Measurements from ENCODE around the gene RHOB.
A peak's percentile ranks its signal among the peaks of the same experiment; 100 is the strongest.
"Not testable (repeated sequence)": the region's sequence is repeated elsewhere in the genome, so short reads cannot be mapped to it uniquely, and the experiment has no call there.

RHOB gene

DNA sequence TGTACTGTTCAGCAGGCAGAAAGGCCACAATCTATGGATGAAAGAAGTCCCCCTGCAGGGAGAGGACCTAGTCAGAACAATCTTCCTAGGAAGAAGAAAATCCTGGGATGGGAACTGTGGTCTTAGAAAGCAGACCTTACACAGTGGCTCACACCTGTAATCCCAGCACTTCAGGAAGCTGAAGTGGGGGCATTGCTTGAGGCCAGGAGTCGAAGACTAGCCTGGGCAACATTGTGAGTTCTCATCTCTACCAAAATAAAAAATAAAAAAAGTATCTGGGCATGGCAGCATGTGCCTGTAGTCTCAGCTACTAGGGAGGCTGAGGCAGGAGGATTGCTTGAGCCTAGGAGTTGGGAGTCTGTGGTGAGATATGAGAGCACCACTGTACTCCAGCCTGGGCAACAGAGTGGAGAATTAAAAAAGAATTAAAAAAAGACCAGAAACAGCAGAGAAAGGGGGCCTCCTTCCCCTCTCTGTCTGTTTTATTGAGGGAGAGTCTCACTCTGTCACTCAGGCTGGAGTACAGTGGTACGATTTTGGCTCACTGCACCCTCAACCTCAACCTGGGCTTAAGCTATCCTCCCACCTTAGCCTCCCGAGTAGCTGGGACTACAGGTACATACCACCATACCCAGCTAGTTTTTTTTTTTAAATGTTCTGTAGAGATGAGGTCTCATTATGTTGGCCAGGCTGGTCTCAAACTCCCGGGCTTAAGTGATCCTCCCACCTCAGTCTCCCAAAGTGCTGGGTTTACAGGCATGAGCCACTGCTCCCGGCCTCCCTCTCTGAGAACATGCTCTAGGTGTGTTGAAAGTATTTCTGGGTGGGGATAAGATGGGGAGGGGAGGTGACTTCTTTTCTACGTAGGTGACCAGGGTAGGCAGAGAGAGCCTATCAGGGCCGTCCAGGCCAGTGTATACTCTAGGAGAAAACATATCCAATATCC lies 7.4 kb downstream of the RHOB start:
- no peak for DNase-seq

DNA sequence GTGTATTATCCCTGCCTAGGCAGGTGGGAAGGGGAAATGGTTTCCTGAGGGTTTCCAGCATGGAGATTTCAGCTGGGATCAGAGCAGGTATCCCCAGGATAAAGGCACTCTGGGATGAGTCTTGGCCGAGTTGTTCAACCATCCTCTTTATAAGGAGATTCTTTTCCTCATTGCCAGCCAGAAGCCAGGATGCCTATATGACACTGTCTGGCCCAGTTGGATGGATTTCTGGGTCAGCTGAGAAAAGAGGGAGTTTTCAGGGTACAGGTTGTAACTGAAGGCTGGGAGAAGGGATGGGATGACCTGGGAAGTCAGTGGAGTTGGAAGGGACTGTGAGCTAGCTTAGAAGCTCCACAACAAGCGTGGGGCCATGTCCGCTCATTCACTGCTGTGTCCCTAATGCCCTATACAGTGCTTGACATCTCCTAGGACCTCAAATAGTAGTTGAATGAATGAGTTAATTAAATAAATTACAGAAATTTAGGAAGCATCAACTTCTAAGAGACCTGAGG lies 8.3 kb downstream of the RHOB start:
- no peak for DNase-seq

DNA sequence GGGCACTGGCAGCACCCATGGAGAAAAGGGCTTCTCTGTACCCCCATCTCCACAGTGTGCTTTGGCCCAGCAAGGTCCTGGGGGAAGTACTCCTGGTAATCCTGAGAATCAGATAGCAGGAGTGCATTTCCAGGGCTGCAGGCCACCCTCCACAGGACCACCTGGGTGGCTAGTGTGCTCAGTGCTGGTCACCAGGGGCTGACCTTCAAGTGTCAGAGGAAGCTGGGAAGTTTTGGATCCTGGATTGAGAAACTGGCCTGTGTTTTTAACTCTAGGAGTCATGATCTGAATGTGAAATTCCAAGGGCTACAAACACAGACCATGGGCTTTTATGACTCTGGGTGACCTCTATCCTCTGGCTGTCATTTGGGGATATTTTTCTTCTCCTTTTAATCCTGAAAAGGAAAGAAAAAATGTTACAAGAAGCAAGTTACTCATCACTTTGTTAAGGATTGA lies 9.3 kb downstream of the RHOB start:
- DNase-seq = peak; percentile 11

DNA sequence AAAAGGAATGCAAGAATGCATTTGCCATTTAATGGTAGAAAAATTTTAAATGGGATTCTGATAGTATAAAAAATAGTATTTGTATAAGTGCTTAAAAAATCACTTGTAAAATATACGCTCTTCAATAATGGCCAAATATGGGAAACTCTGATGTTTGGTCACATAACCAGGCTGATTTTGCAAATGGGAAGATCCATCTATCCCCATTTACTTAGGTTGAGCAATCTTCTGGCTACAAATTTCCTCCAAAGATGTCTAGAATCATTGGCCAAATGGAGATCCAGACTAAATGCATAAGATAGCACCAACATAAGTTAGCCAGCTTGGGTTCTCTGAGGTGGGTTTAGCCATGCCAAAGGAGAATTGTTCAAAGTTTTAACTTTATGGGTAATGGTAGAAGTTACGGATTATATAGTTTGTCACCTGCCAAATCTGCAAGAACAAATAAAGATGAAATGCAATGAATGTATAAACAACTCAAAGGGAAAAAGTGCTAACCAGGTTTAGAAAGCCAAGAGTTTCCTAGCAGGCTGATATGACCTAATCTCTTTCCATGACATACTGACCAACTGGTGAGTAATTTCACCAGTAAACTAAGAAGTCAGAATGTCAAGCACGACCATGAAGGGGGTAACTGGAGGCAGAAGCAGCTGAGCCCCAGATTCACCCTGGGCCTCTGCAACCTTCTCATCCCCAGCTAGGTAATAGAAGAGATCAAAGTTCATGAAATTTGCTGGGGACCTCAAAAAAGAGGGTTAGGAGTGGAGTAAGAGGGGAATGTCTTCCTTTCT lies 10.0 kb downstream of the RHOB start:
- no peak for DNase-seq

DNA sequence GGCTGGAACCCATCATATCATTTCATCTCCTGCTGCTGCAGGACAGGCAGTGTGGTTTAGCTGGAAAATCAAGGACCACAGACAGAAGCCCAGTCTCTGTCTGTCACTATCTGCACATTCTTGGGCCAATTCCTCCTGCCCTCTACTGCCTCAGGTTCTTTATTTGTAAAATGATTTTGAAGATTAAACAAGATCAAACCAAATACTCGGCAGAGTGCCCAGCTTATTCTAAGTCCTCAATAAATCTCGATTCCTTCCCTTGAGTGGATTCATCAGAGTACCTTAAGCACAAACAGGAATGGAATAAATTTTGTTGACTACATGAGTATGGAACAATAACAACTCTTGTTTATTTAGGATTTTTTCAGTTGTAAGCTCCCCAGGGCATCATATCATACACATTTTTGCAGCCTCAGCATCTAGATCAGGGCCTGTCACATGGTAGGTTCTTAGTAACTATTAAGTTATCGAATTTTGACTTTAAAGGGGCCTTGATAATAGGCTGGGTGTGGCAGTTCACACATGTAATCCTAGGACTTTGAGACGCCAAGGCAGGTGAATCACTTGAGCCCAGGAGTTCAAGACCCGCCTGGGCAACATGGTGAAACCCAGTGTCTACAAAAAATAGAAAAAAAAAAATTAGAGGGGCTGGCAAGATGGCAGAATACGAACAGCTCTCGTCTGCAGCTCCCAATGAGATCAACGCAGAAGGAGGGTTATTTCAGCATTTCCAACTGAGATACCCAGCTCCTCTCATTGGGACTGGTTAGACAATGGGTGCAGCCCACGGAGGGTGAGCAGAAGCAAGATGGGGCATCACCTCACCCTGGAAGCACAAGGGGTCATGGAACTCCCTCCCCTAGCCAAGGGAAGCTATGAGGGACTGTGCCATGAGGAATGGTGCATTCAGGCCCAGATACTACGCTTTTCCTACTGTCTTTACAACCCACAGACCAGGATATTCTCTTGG lies 11.1 kb downstream of the RHOB start:
- no peak for DNase-seq

DNA sequence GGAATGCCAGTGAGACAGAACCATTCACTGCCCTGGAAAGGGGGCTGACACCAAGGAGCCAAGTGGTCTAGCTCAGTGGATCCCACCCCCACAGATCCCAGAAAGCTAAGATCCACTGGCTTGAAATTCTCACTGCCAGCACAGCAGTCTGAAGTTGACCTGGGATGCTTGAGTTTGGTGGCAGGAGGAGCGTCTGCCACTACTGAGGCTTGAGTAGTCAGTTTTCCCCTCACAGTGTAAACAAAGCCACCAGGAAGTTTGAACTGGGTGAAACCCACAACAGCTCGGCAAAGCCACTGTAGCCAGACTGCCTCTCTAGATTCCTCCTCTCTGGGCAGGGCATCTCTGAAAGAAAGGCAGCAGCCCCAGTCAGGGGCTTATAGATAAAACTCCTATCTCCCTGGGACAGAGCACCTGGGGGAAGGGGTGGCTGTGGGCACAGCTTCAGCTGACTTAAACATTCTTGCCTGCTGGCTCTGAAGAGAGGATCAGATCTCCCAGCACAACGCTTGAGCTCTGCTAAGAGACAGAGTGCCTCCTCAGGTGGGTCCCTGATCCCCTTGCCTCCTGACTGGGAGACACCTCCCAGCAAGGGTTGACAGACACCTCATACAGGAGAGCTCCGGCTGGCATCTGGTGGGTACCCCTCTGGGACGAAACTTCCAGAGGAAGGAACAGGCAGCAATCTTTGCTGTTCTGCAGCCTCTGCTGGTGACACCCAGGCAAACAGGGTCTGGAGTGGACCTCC lies 12.0 kb downstream of the RHOB start:
- DNase-seq = not testable (repeated sequence)

DNA sequence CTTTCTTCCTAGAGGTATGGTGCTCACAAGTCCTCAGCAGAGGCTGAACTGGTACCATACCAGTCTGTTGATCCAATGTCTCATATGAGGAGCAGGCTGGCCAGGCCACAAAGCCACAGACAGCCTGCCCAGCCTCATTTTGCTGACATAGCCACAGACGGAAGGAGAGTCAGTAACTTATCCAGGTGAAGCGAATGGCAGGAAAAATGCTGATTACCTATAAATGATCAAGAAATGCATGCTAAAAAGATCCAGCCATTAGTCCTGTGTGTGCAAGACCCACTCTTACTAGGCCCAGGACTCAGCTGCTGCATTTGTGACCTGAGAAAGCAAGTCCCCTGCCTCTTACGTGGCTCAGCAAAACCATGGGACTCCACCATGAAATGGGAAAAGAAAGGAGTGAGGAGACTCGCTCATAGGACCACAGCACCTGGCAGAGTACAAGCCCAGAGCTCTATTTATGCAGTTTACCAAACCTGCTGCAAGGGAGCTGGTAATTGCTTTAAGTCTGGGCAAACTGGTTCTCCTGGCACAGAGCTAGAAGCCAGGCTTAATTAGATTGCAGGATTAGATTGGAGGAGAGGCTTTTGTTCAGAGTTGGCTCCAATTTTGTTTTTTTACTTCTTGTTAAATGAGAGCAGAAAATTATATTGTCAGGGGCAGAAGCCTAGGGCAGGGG lies 19.0 kb downstream of the RHOB start:
- DNase-seq = no peak

DNA sequence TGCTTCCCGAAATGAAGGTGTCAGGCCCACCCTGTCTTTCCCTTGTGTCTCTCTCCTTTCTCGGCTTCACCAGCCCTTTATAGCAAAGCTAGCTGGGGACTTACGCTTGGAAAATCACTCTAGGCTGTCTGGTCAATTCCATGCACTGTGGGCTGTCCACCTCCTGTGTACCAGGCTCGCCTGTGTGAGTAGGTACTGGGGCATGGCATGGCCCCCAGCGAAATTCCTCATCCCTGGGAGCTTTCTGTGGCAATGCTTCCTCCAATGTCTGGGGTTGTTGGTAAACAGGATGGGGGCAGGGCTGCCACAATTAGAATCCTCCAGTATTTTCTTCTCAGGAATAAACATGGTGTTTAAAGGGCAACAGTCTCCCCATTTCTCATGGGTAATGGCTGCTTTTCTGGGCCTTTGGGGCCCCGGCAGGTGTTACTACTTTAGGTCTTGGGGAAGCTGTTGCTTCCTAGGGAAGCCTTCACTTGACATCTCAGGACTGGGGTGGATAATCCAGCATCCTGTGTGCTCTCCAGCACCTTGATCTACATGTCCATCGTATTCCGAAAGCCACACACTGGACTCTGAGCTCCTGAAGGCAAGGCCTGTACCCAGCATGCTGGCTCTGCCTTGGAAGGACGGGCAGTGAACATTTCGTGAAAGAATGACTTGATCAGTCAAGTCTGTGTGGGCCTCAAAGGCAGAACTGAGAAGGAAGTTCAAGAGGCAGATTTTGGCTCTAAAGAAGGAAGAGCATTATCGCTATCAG lies 21.1 kb downstream of the RHOB start:
- no peak for DNase-seq

DNA sequence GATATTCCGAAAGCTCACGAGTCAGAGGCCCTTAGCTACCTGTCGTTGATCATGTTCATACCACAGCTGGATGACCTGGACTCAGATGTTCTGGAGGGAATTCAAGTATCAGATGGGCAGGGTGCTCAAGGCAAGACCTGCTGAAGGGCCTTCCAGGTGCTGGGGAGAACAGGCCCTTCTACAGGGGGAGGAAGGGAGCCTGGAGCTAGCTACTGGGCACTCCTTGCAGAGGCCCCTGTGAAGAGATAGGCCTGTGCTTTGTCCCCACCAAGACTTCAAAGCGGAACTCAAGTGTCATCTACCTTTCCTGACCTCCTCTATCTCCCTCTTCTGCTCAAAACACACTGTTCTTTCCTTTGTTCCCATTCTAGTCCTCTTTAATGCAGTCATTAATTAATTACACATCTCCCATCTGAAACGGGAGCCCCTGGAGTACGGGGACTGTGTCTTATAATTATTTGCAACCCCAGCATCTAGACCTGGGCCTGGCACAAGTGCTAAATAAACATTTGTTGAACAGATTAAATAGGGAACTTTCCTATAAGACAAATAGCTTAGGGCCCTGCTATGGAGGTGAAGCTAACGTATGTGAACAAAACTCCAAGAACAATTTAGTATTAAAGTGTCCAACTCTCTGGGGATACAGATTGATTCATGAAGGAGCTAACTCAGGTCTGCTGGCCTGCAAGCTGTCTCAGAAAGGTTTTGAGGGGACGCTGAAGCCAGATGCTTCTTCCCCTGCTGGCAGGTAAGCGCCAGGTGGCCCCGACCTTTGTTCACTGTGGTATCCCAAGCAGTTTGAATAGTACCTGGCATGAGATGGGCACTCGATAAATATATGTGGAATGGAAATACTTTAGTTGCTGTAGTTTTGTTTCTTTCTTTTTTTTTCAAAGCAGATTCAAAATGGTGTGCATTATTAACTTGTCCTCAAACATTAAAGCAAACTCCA lies 22.0 kb downstream of the RHOB start:
- no peak for DNase-seq

DNA sequence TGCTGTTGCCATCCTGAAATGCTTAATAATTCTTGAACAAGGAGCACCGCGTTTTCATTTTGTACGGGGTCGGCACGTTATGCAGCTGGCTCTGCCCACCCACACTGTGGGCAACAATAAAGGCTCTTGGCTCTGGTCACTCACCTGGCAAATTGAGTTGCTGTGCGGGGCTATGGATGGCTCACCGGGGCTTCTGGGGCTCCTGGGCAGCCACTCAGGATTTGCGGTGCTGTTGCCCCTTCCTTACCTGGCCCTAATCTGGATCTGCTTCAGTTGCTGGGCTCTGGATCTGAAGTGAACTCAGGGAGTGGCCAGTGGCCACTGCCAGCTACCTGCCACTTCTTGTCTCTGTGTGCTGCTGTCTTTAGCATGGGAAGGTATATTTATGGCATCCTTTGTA lies 22.7 kb downstream of the RHOB start:
- DNase-seq = no peak

DNA sequence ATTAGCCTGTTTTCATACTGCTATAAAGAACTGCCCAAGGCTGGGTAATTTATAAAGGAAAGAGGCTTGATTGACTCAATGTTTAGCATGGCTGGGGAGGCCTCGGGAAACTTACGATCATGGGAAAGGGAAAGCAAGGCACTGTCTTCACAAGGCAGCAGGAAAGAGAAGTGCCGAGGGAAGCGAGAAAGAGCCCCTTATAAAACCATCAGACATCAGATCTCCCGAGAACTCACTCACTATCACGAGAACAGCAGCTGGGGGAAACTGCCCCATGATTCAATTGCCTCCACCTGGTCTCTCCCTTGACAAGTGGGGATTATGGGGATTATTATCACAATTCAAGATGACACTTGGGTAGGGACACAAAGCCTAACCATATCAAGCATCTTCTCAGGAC lies 23.3 kb downstream of the RHOB start:
- DNase-seq = no peak

DNA sequence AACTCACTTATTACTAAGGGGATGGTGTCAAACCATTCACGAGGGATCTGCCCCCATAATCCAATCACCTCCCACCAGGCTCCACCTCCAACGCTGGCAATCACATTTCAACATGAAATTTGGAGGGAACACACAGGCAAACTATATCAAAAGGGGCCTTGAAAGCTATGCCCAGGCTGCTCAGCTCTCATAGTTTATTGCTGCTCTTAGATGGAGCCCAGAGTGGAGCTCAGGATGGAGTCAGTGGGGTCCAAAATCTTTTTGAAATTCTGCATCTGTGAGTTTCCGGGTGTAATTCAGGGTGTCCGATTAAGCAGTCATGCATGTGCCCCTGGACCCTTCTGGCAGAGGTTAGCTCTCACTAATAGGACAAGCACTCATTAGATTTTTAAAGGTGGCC lies 24.3 kb downstream of the RHOB start:
- no peak for DNase-seq

DNA sequence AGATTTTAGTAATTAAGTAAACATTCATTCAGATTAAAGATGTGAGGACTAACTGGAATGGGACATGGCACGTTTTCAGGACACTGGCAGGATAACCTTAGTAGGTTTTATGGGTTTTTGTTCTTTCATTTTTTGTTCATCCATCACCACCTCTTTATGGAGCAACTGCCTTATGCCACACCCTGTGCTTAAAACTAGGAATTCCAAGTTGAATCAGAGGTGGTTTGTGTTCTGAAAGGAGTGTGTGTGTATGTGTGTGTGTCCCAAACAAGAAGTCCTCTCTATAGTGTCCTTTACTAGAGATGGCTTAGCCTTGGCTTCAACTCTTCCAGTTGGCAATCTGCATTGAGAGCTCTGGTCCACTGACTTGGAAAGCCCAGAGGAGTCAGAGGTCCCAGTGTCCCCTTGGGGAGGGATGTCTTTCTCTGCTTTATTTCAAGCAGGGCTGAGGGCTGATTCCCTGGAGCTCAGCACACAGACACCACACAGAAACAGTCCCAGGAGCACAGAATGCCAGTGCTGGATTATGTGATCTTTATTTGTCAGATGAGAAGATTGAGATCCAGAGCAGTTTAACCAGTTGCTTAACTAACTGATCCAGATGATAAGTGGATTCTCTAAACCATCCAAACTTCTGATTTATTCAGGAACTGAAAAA lies 25.2 kb downstream of the RHOB start:
- DNase-seq = no peak

DNA sequence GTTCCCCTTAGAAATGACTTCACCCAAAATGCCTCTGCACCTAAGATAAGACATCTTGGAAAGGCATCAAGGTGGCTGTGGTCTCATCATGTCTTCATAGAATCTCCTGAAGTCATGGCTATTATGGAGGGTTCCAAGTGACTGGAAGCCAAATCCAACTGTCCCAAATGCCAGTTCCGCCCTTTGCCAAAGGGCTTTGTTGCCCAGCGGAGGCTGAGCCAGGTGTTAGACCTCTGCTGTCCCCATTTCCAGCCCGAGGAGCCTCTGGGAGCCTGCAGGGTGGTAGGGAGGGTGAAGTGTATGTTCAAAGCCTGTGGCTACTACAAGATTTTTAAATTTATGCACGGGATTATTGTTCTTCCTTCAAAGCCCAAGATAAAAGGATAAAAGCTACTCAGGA lies 25.7 kb downstream of the RHOB start:
- no peak for DNase-seq

DNA sequence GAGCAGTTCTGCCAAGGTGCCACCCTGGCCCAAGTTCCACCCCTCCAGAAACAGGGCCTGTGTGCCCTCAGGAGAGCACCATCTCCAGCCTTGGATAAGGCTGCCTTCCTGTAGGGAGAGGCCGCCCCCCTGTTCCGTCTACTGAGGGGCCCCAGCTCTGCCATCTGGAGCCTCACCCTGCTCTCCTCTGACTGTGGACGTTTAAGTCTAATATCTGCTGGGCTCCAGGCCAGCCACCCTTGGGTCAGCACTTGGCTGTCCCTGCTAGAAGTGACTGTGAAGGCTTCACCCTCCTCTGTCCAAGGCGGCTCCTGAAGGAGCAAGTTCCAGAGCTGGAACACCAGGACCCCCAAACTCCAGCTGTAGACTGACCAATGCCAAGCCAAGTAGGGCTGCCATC lies 26.3 kb downstream of the RHOB start:
- no peak for DNase-seq

DNA sequence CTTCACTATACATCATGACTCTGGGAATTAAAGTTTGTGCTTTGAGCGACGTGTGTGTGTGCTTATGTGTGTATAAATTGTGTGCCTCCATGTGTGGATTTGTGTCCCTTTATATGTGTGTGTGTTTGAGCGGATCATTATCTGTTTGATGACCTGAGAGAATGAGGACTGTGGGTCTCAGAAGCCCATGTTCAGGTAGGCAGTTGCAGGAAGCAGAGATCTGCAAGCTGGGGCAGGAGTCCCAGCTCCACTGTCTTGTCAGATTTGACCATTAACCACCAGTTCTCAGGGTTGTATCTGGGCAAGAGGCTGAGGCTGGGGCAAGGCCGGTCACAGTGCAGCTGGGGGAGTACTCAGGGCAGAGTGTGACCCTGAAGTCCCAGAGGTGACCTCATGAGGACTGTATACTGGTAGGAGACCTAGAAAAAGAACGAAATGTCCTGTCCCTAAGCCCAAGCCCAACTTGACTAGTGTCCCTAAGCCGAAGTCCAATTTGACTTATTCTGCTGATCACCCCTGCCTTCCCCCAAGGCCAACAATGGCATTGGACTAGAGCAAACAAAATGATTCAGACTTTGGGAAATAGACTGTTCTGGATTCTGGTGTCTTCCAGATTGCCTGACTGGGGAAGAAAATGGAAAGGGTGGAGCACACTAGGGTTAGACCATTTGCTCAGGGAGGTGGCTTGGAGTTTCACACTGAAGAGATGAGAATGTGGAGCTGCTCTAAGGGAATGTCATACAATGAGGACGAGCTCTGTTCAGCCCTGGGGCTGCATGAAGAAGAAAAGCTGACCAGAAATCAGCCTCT lies 28.1 kb downstream of the RHOB start:
- DNase-seq = no peak

DNA sequence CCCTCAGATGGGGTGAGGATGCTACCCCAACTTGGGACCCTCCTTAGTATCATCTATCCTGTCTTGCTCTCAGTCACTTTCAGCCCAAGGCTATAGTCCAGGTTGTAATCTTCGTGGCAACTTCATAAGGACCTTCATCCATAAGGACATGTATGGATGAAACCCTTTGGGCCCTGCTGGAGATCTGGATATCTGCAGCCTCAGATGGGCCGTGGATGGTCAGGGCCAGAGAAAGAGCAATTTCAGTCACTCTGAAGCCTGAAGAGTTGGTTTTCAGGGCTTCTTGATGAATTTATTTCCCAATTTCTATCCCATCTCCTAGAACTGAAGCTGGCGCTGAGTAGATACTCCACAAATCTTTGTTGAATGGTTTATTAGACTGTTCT lies 28.7 kb downstream of the RHOB start:
- no peak for DNase-seq

DNA sequence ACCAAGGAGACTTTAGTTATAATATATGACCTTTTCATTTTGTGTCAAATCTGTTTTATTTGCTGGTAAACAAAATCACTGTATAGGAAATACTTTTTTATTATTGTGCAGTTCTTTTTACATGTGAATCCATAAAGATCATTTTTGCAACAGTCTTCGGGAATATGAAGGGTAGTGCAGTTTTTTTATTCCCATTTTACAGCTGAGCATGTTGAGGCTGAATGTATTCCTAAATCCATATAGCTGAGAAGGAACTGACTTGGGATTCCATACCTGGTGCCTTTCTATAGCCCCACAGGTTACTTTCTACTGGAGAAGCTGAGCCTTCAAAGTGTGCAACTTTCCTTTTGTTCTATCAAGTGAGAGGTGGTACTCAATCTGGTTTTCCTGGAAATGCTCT lies 29.6 kb downstream of the RHOB start:
- DNase-seq = no peak
